GM18951 (cell line): ENCODE data around the gene PSMC4.
A peak's percentile ranks its signal among the peaks of the same experiment; 100 is the strongest.

Source experiments
- POLR2A ChIP-seq: IDR thresholded peaks from 4 replicates; pipeline ENCODE4 v1.6.1; 2011; ENCODE audit warnings: mild to moderate bottlenecking; ENCODE audit not compliant: insufficient read length, insufficient read depth; ENCODE audit errors: extremely low read depth
- in situ Hi-C: fragments of 300-500 bp; cut with MboI; formaldehyde crosslinking; loops from one replicate; pipeline ENCODE4 v1.12.0; 2022; ENCODE audit warnings: low sequenced_read_pairs, mixed read lengths, inconsistent platforms; ENCODE audit not compliant: unreplicated experiment

Gene PSMC4

DNA sequence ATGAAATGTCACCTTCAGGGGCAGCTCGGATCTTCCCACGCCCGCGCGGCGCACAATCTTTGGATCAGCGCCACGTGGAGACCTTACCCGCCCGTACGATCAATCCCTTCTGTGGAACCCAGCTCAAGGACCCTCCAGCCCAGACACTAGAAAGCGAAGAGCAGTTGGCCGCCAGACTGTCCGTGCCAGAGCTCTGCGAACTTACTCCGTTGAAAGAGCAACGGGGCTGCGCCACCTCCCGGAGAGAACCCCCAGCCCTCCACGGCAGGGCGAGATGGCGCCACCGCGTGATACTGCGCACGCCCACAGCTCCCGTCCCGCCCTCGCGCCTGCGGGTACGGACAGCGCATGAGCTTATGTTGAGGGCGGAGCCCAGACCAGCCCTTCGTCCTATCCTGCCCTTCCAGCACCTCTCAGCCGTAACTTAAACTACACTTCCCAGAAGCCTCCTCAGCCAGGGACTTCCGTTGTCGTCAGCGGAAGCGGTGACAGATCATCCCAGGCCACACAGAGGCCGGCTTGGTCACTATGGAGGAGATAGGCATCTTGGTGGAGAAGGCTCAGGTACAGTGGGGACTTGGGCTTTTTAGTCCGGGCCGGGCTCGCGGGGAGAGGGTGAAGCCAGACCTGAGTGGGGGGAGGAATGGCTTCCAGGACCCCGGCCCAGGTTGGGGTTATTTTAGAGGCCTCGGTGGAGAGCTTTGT is at the start of gene PSMC4:
TSS of gene PSMC4 (plus strand) at position 491 of the 705 bp plus-strand sequence. CDS start at position 529, 38 bp downstream.
- in situ Hi-C loops = no loop called here
- TF ChIP-seq POLR2A = peak; percentile 75

DNA sequence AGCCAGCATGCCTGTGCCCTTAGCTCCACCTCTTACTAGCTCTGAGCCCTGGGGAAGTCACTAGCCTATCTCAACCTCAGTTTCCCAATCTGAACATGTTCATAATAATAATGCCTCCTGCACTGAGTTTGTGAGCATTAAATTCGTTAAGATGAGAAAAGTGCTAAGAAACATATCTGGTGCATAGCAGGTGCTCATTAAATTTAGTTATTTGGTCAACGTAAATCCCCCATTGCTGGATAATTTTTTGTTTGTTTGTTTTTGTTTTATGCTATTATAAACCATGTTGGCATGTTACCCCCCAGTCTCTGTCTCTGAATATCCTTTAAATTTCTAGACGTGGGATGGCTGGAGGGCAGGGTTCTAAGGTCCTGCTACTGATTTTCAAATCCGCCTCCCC is 47.1 kb upstream of the PSMC4 start:
- TF ChIP-seq POLR2A = no peak
- in situ Hi-C loops = no loop called here

DNA sequence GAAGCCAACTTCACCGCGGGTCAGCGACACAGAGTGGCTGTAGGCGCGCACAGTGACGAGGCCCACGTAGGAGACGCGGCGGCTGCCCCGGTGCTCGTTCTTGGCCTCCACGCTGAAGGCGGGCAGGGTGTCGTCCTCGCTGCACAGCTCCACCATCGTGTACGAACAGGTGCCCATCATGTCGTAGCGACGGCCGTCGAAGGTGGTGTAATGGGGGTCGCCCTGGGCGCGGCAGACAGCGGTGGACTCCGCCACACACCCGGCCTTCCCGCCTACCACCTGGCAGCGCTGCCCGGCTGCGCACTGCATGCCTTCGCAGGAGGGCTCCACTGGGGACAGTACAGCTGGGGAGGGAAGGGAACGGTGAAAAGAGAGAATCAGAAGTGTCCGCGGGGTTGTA is 46.6 kb upstream of the PSMC4 start:
- in situ Hi-C loops = no loop called here
- TF ChIP-seq POLR2A = no peak

DNA sequence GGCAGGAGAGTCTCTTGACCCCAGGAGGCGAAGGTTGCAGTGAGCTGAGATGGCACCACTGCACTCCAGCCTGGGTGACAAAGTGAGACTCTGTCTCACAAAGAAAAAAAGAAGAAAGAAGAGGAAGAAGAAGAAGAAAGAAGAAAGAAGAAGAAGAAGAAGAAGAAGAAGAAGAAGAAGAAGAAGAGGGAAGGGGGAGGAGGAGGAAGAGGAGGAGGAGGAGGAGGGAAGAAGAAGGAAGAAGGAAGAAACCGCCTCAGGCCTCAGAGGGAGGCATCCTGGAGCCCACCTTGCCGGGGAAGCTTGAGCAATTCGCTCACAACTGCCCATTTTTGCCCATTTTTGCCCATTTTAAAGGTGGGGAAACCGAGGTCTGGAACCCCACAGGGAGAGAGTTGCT is 46.0 kb upstream of the PSMC4 start:
- no peak for TF ChIP-seq POLR2A
- in situ Hi-C loops = no loop called here

DNA sequence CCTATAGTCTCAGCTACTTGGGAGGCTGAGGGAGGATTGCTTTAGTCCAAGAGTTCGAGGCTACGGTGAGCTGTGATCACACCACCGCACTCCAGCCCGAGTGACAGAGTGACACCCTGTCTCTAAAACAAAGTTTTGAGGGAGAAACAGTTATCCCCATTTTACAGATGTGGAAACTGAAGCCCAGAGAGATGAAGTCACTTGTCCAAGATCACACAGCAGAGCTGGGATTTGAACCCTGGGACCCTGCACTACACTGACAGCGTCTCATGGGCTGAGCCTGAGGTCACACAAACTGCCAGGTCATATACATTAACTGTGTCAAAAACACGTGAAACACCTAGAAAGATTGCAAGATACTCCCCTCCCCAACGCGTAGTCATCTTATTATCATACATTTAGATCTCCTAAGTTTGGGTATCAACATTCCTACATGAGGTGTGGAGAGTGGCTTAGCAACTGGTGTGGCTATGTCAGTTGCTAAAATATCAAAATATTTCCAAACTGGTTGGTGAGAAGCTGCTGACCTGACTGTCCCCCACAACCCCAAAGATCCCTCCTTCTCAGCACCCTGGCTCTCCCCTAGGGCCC is 44.7 kb upstream of the PSMC4 start:
- in situ Hi-C loops = no loop called here
- TF ChIP-seq POLR2A = no peak

DNA sequence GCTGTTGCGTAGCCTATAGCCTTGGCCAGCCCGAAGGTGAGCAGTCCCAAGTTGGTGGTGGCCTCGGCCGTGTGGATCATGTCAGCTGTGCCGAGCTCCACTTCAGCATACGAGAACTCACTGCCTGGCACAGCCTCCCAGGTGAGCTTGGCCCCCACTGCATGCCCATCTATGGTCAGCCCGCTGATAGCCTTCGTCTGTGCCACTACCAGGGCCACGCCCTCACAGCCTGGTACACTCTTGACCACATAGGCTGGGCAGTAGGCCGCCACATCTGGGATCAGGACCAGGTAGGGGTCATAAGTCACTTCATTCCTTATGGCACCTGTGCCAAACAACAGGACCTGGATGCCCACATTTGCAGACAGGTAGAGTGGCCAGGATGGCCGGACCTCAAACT is 43.9 kb upstream of the PSMC4 start:
- in situ Hi-C loops = no loop called here
- TF ChIP-seq POLR2A = no peak

DNA sequence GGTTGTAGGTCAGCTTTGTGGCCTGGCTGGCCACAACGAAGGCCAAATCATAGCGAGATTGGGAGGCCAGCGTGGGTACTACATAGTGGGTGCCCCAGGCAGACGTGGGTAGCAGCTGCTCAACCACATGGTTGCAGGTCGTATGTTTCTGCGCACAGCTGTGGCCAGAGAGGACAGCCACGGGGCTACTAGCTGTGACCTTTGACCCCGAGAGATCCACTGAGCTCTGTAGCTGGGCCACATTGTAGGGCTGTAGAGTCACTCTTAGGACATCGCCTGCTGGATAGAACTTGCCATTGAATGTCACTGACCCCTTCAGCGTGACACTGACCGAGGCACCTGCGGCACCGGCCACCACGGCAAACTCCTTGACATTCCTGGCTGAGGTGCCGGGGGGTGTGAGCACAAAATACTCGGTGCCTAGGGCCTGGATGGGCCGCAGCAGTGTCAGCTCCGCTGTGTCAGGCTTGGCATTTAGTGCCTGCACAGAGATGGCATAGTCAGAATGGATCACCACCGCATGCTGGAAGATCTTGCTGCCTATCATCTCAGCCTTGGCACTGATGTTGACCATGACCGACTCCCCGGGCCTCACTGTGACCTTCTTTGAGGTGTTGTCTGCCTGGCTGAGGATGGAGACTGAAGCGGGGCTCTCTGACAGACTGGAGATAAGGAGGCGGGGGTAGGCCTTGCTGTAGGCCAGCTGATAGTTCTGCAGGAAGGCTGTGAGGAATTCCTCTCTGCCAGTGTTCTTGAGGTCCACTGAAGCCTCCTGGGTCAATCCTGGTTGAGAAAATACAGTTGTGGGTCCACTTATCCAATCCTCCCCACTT is 43.2 kb upstream of the PSMC4 start:
- TF ChIP-seq POLR2A = no peak
- in situ Hi-C loops = no loop called here

DNA sequence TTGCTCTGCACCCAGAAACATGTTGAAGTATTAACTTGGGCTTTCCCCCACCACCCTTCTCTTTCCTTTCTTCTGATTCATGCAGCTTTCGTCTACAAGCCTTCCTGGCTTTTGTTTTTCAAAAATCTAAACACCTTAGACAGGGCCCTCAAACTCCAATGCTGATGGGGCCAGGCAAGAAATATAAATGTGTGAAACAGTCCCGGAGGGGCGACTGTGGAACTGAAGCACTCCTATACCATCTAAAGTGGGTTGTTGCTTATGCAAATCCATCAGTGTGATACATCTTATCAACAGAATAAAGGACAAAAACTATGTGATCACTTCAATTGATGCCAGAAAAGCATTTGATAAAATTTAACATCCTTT is 42.6 kb upstream of the PSMC4 start:
- no peak for TF ChIP-seq POLR2A
- in situ Hi-C loops = no loop called here

DNA sequence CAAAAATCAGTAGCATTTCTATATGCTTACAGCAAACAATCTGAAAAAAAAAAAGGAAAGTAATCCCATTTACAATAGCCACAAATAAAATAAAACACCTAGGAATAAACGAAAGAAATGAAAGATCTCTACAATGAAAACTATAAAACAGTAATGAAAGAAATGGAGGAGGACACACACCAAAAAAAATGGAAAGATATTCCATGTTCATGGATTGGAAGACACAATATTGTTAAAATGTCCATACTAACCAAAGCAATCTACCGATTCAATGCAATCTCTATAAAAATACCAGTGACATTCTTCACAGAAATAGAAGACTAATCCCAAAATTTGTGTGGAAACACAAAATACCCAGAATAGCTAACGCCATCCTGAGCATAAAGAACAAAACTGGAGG is 41.2 kb upstream of the PSMC4 start:
- no peak for TF ChIP-seq POLR2A
- in situ Hi-C loops = no loop called here

DNA sequence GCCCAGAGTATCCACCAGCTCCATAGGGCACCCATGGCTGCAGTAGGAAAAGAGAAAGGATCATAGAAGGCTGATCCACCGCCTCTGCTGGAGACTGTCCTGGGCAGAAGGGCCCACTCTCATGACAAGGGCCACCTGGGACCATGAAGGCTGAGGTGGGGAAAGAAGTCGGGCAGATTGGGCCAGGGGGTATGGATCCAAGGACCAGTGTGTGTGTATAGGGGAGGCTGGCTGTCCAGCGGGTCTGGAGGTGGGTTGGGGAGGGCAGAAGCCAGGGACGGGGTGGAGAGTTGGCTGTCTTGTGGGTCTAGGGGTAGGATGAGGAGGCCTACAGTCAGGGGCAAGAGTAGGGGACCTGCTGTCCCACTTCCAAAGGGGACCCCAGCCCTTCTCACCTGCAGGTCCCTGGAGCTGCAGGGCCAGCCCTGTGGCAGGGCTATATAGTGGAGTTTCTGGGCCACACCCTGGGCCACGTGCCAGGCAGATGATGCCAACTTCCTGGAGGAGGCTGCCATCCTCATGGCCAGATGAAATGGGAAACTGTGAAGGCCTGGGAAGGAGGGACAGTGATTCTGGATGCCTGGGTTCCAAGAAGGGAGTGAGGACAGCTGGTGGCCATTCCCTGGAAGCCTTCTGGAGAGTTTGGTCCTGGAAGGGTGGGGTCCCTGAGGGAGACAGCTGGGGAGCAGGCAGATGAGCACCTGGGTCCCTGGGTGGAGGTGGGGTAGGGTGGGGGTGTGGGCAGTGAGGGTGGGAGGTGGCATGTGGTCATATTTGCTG is 36.2 kb upstream of the PSMC4 start, which contains the start of gene FCGBP:
TSS of gene FCGBP (minus strand) at position 51 of the 780 bp plus-strand sequence.
- in situ Hi-C loops = no loop called here
- no peak for TF ChIP-seq POLR2A

DNA sequence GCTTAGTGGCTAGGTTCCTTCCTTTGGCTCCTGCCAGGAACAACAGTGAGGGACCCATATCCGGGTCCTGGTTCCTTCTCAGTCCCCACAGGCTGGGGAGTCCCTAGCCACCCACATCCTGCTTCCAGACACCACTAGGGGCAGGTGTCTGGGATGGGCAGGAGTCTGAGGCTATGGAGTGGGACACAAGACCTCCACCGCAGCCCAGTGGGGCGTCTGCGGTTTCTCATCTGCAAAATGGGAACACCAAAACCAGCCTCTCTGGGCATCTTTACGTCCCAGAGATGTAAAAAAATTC is 35.7 kb upstream of the PSMC4 start:
- no peak for TF ChIP-seq POLR2A
- in situ Hi-C loops = no loop called here

DNA sequence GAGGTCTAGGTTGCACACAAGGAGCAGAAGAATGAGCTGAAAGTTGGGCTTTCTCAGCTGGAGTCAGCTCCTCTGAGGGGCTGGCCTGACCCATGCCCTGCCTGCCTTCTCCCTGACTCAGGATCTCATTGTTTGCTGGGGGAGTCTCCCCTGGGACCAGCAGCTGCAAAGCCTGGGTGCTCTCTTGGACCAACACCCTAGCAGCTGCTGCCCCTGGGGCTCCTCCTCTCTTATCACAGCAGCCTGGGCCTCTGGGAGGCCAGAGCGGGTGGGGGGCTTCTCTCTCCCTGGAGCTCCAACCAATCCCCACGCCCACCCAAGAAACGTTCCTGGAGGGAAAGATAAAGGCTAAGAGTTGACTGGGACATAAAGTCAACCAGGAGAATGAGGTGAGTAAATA is 34.9 kb upstream of the PSMC4 start:
- no peak for TF ChIP-seq POLR2A
- in situ Hi-C loops = no loop called here

DNA sequence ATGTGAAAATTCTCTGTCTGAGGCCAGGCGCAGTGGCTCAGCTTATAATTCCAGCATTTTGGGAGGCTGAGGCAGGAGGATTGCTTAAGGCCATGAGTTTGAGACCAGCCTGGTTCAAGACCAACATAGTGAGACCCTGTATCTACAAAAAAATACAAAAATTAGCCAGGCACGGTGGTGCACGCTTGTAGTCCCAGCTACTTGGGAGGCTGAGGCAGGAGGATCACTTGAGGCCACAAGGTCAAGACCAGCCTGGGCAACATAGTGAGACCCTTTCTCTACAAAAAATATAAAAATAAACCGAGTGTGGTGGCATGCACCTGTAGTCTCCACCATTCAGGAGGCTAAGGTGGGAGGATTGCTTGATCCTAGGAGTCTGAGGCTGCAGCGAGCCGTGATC is 34.3 kb upstream of the PSMC4 start:
- in situ Hi-C loops = no loop called here
- TF ChIP-seq POLR2A = no peak
